ENCODE measurements around the gene KCNK2.

The KCNK2 gene

DNA sequence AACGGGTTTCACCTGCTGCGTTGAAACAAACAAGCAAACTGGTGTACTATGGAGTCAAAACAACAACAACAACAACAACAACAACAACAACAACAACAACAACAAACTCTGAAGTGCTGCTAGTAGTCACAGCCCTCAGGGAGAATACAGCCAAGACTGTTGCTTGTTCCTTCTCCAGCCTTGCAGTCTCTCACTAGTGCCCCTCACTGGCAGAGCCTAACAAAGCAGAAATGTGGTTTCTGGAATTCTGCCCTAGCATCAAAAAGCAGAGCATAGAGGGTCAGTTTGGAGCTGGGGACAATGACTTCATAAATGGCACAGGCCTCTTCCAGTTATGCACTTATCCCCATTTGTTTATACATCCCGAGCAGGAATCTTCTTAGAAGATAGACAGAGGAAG, 187.4 kb downstream of the KCNK2 start:
- no peak overlapping the region for H3K4me3 ChIP-seq (ENCODE audit: severe bottlenecking)
- H3K27me3 ChIP-seq (ENCODE audit: insufficient read depth, poor library complexity, severe bottlenecking), result no peaks in the 10 kb centered on the region
- DNase-seq (ENCODE audit: low spot score) (no peak), ATAC-seq (ENCODE audit: low read depth) (no peak)
- H3K4me1 ChIP-seq (ENCODE audit: insufficient read depth, poor library complexity, severe bottlenecking), result peaks cover 16% of the 10 kb centered on the region
- TF ChIP-seq CTCF (IDR thresholded peaks at IDR 0.05; ENCODE audit: poor library complexity, severe bottlenecking), result no peak
- no peaks in the 10 kb centered on the region for H3K36me3 ChIP-seq (ENCODE audit: low read depth)
- no peaks in the 10 kb centered on the region for H3K9me3 ChIP-seq (ENCODE audit: severe bottlenecking)
- H3K27ac ChIP-seq (ENCODE audit: poor library complexity, severe bottlenecking), result no peak overlapping the region

DNA sequence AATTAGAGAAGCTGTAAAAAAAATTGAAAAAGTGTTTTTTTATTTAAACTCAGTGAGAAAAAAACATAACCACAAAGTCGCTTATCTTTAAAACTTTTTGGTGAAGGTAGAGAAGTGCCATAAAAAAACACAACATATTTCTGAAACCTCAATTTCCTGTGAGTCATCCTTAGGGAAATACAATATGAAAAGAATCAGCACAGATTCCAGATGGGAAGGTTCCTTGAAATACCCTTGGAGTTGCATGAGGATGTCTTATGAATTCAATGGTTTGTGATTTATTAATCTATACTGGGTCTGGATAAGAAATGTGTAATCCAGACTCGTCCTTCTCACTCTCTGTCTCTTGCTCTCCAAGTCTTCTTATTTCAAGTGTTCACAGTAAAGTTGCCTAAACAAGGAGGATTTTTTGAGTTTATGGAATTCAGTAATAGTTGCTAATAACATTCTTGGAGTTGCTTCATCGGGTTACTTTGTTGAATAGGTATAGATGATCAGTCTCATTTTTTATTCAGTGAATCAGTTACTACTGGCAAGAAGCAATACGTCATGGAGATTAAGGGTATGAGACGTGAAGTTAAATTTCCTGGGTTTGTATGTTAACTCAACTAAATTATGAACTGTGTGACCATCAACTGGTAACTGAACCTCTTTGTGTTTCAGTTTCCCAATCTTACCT, 191.4 kb downstream of the KCNK2 start:
- no peak for DNase-seq (ENCODE audit: low spot score)
- Histone ChIP-seq H3K4me1 (ENCODE audit: insufficient read depth, poor library complexity, severe bottlenecking) (peaks cover 16% of the 10 kb centered on the region), H3K9me3 (ENCODE audit: severe bottlenecking) (no peaks in the 10 kb centered on the region), H3K36me3 (ENCODE audit: low read depth) (no peaks in the 10 kb centered on the region), H3K27me3 (ENCODE audit: insufficient read depth, poor library complexity, severe bottlenecking) (no peaks in the 10 kb centered on the region), H3K4me3 (ENCODE audit: severe bottlenecking) (no peak overlapping the region), H3K27ac (ENCODE audit: poor library complexity, severe bottlenecking) (peak overlapping the region; percentile 92)
- no peak for TF ChIP-seq CTCF (IDR thresholded peaks at IDR 0.05; ENCODE audit: poor library complexity, severe bottlenecking)
- ATAC-seq (ENCODE audit: low read depth), result peak; percentile 86

DNA sequence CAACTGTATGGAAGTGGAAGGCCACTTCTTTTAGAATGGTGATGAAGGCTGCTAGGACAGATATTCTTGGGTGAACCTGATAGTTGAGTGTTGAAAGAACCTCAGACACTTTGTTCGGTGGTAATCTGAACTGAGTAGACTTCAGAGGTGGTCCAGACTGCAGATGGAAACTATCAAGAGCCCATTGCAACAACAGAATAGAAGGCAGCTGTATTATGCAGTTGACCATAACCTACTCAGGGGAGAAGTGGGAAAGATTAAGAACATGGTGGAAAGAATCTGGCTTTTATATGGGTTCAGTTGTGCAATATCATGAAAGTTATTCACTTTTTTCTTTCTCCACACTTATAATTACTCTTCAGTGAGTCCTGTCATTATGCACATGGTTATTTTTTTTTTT, 194.0 kb downstream of the KCNK2 start:
- Histone ChIP-seq H3K27ac (ENCODE audit: poor library complexity, severe bottlenecking) (no peak overlapping the region), H3K27me3 (ENCODE audit: insufficient read depth, poor library complexity, severe bottlenecking) (no peaks in the 10 kb centered on the region), H3K9me3 (ENCODE audit: severe bottlenecking) (no peaks in the 10 kb centered on the region), H3K4me1 (ENCODE audit: insufficient read depth, poor library complexity, severe bottlenecking) (peaks cover 16% of the 10 kb centered on the region), H3K36me3 (ENCODE audit: low read depth) (no peaks in the 10 kb centered on the region), H3K4me3 (ENCODE audit: severe bottlenecking) (no peak overlapping the region)
- no peak for ATAC-seq (ENCODE audit: low read depth)
- no peak for TF ChIP-seq CTCF (IDR thresholded peaks at IDR 0.05; ENCODE audit: poor library complexity, severe bottlenecking)
- no peak for DNase-seq (ENCODE audit: low spot score)

- peaks cover 21% of the 10 kb centered on the region for H3K4me1 ChIP-seq (ENCODE audit: insufficient read depth, poor library complexity, severe bottlenecking)
Measured at GRCh38 chr1:215277532-215277931, 195.0 kb downstream of the KCNK2 start.

More at GRCh38 chr1:215277532-215277931, 195.0 kb downstream of the KCNK2 start:
- DNase-seq (ENCODE audit: low spot score) (no peak), ATAC-seq (ENCODE audit: low read depth) (no peak)
- TF ChIP-seq CTCF (IDR thresholded peaks at IDR 0.05; ENCODE audit: poor library complexity, severe bottlenecking), result no peak
- Histone ChIP-seq H3K27me3 (ENCODE audit: insufficient read depth, poor library complexity, severe bottlenecking) (no peaks in the 10 kb centered on the region), H3K27ac (ENCODE audit: poor library complexity, severe bottlenecking) (no peak overlapping the region), H3K9me3 (ENCODE audit: severe bottlenecking) (no peaks in the 10 kb centered on the region), H3K36me3 (ENCODE audit: low read depth) (no peaks in the 10 kb centered on the region), H3K4me3 (ENCODE audit: severe bottlenecking) (no peak overlapping the region)
